ENCODE measurements around the gene CCDC88C.

GRCh38 chr14:91282954-91283645, 134.5 kb downstream of the CCDC88C start:
- TF ChIP-seq CTCF (IDR thresholded peaks at IDR 0.05 in 4 of 5, conservative IDR thresholded peaks at IDR 0.05 in 1 of 5) (no peak), POLR2A (IDR thresholded peaks at IDR 0.05) (no peak)
